OCI-LY7 (cell line): ENCODE measurements around the gene PTCH1. TPM values are rescaled to one million over a fixed set of nuclear protein-coding genes. Genes with fewer than 3 reads are reported as not detected.

ENCODE experiments used
- BruUV-seq: library from RNA; stranded (reverse); fragments of 400-500 nt; replicated peaks from 2 replicates; lab custom pipeline; 2021; lab: Mats Ljungman, UMichigan
- CTCF ChIA-PET: fragments of 300-600 bp; sonication (Branson Sonifier 250); formaldehyde crosslinking; loops from one replicate; lab custom pipeline; 2022; ENCODE audit warnings: antibody characterized with exemption; ENCODE audit not compliant: unreplicated experiment; lab: Charles Lee
- POLR2A ChIA-PET: fragments of 300-600 bp; sonication (Branson Sonifier 250); formaldehyde crosslinking; loops from one replicate; lab custom pipeline; 2022; ENCODE audit warnings: antibody characterized with exemption; lab: Charles Lee
- DNase-seq: peaks from one replicate; pipeline ENCODE4 v3.0.0-alpha.2; 2015; ENCODE audit warnings: low spot score
- H2AFZ ChIP-seq: fragments of 200-600 bp; sonication (generic), shearing (Covaris generic); 2 replicates; pipeline ENCODE4 v1.6.1; 2014; ENCODE audit warnings: mild to moderate bottlenecking, antibody characterized with exemption, low read length, moderate library complexity
- H3K27ac ChIP-seq: fragments of 200-600 bp; sonication (generic); 2 replicates; pipeline ENCODE4 v1.5.1; 2014; ENCODE audit warnings: mixed run types, low read depth, mild to moderate bottlenecking, moderate library complexity, low read length, inconsistent platforms; ENCODE audit not compliant: poor library complexity, severe bottlenecking
- H3K36me3 ChIP-seq: fragments of 200-600 bp; sonication (generic); 2 replicates; pipeline ENCODE4 v1.6.1; 2014; ENCODE audit warnings: mild to moderate bottlenecking, antibody characterized with exemption, low read length, moderate library complexity, mixed read lengths; ENCODE audit not compliant: insufficient read depth
- H3K4me1 ChIP-seq: fragments of 200-600 bp; sonication (generic); 2 replicates; pipeline ENCODE4 v1.5.1; 2014; ENCODE audit warnings: mild to moderate bottlenecking, low read length; ENCODE audit not compliant: insufficient read depth, poor library complexity, severe bottlenecking
- H3K4me2 ChIP-seq: fragments of 200-600 bp; sonication (generic); 2 replicates; pipeline ENCODE4 v1.6.1; 2014; ENCODE audit warnings: mild to moderate bottlenecking, low read length
- H3K4me3 ChIP-seq: fragments of 200-600 bp; sonication (generic); 2 replicates; pipeline ENCODE4 v1.5.1; 2014; ENCODE audit warnings: mild to moderate bottlenecking, low read depth, low read length; ENCODE audit not compliant: poor library complexity, severe bottlenecking
- H3K79me2 ChIP-seq: fragments of 200-600 bp; sonication (generic); 2 replicates; pipeline ENCODE4 v1.6.1; 2016; ENCODE audit warnings: low read depth, mild to moderate bottlenecking, low read length, moderate library complexity, mixed read lengths; ENCODE audit not compliant: insufficient read depth
- H3K9me2 ChIP-seq: fragments of 200-600 bp; sonication (generic); 2 replicates; pipeline ENCODE4 v1.6.1; 2016; ENCODE audit warnings: mild to moderate bottlenecking, low read length, mixed read lengths; ENCODE audit not compliant: insufficient read depth
- H3K9me3 ChIP-seq: fragments of 200-600 bp; sonication (generic); 2 replicates; pipeline ENCODE4 v1.6.1; 2014; ENCODE audit warnings: mild to moderate bottlenecking, mixed run types, low read length, mixed read lengths
- H4K20me1 ChIP-seq: fragments of 200-600 bp; sonication (generic); 2 replicates; pipeline ENCODE4 v1.6.1; 2014; ENCODE audit warnings: mild to moderate bottlenecking, antibody characterized with exemption, low read length, moderate library complexity, mixed read lengths; ENCODE audit not compliant: insufficient read depth
- EZH2phosphoT487 ChIP-seq: fragments of 200-600 bp; sonication (generic); IDR thresholded peaks from 2 replicates; pipeline ENCODE4 v1.6.1; 2018; ENCODE audit warnings: low read depth, borderline replicate concordance, mild to moderate bottlenecking, mixed run types, antibody characterized with exemption, low read length, moderate library complexity, mixed read lengths
- intact Hi-C: fragments of 100-400 bp; cut with micrococcal nuclease; formaldehyde crosslinking; loops from one replicate; pipeline ENCODE4 v1.10.0; 2022; ENCODE audit not compliant: unreplicated experiment
- total RNA-seq, 2 experiments: library from RNA; depleted of rRNA in 1 of 2; stranded (reverse); fragments of >200 nt in 1 of 2; shearing (Covaris generic) in 1 of 2; gene quantifications; 2 replicates each; pipeline ENCODE4 v1.2.3, GENCODE V29; 2014 to 2022
- TF ChIP-seq, protein P1 (sequence below): fragments of 200-600 bp; sonication (generic); conservative IDR thresholded peaks from 2 replicates; pipeline ENCODE4 v1.5.1; 2014; ENCODE audit warnings: mild to moderate bottlenecking, antibody characterized with exemption, low read length, moderate library complexity, mixed read lengths

The PTCH1 gene
- total RNA-seq, 2 experiments from 2014 or later: 13.1 to 36.1 TPM

DNA sequence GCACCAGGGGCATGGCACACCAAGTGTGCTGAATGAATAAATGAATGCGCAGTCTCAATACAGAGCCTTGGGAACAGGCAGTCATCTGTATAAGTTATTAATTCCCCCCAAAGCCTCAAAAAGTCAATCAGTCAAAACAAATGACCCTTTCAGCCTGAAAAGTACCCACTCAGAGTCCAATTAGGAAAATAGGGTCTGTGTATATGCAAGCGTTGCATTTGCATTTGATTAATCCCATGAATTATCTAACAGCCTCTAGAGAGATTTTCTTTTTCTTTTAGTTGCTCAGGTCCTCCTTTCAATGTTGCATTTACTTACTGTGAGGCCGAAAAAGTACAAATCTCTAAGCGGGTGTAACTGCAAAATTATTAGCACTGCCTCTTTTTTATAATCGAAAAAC lies 23.4 kb downstream of the PTCH1 start:
- TF ChIP-seq, protein P1, sequence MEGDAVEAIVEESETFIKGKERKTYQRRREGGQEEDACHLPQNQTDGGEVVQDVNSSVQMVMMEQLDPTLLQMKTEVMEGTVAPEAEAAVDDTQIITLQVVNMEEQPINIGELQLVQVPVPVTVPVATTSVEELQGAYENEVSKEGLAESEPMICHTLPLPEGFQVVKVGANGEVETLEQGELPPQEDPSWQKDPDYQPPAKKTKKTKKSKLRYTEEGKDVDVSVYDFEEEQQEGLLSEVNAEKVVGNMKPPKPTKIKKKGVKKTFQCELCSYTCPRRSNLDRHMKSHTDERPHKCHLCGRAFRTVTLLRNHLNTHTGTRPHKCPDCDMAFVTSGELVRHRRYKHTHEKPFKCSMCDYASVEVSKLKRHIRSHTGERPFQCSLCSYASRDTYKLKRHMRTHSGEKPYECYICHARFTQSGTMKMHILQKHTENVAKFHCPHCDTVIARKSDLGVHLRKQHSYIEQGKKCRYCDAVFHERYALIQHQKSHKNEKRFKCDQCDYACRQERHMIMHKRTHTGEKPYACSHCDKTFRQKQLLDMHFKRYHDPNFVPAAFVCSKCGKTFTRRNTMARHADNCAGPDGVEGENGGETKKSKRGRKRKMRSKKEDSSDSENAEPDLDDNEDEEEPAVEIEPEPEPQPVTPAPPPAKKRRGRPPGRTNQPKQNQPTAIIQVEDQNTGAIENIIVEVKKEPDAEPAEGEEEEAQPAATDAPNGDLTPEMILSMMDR: no peak
- TF ChIP-seq EZH2phosphoT487: no peak
- ChIA-PET CTCF (no interaction called here), POLR2A (interaction anchor here (0.9 to 5.0 kb wide), 6 partner anchors 9 to 67 kb away, joined by 3 to 33 read pairs (median 4); no protein-coding TSS in a partner anchor)
- H2AFZ ChIP-seq: peak overlapping the region; percentile 63
- TSS peak; percentile 72 for BruUV-seq
- peak overlapping the region; percentile 95 for H3K4me2 ChIP-seq
- DNase-seq: no peak
- H4K20me1 ChIP-seq: no peaks in the 10 kb centered on the region
- H3K4me1 ChIP-seq: peaks cover 62% of the 10 kb centered on the region
- H3K4me3 ChIP-seq: peak overlapping the region; percentile 63
- no peaks in the 10 kb centered on the region for H3K9me2 ChIP-seq
- intact Hi-C loops: loop anchor here (5.0 kb wide), 2 partner anchors 176 to 384 kb away; partner anchors contain the start of genes ERCC6L2 and FANCC
- H3K9me3 ChIP-seq: no peaks in the 10 kb centered on the region
- peaks cover 59% of the 10 kb centered on the region for H3K79me2 ChIP-seq
- H3K27ac ChIP-seq: peak overlapping the region; percentile 95
- H3K36me3 ChIP-seq: no peaks in the 10 kb centered on the region

DNA sequence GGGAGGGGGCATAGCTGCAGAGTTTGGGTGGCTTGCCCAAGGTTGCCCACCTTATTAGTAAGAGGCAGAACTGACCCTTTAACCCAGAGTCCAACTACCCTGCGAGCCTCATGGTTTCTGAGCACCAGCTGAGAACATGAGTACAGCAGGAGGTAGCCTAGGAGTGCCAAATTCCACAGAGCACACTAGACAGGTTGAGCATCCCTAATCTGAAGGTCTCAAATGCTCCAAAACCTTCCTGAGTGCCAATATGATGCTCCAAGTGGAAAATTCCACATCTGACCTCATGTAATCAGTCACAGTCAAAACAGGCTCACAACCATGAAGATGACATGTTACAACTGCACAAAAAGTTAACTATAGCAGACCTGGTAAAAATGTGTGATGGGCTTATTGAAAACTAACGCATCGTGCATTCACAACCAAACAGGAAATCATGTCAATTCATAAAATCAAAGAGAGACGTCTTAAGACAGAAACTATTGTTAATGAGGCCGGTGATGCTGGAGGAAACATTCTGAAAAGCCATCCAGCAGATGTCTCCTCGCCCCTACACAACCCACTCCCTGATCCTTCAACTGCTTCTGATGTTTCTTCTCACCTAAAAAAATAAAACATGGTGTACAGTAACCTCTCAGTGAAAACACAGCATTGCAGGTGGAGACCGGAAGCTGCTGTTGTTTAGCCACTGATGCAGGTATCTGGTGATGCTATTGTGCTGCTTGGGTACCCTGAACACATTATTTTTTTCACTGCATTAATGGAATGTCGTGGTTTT lies 25.0 kb downstream of the PTCH1 start:
- Histone ChIP-seq H3K9me2 (no peaks in the 10 kb centered on the region), H3K9me3 (no peaks in the 10 kb centered on the region), H4K20me1 (no peaks in the 10 kb centered on the region), H3K36me3 (no peaks in the 10 kb centered on the region), H3K4me1 (peaks cover 56% of the 10 kb centered on the region), H3K79me2 (peaks cover 60% of the 10 kb centered on the region), H3K4me3 (peak overlapping the region; percentile 63), H2AFZ (peak overlapping the region; percentile 30; the same call in 1 of the 2 replicates), H3K4me2 (peak overlapping the region; percentile 95), H3K27ac (peak overlapping the region; percentile 95)
- intact Hi-C loops: loop anchor here (5.0 kb wide), 2 partner anchors 174 to 386 kb away; partner anchors contain the start of genes ERCC6L2 and FANCC
- TF ChIP-seq, protein P1: peak; percentile 44; the same call in 1 of the 2 replicates
- TF ChIP-seq EZH2phosphoT487: no peak
- ChIA-PET POLR2A (interaction anchor here (0.6 to 5.0 kb wide), 4 partner anchors 20 to 876 kb away, joined by 3 to 33 read pairs (median 5); no protein-coding TSS in a partner anchor), CTCF (no interaction called here)
- BruUV-seq: no TSS peak
- peak; percentile 67 for DNase-seq
